SK-N-SH (cell line): ENCODE data around the gene KRT80. TPM values are rescaled to one million over a fixed set of nuclear protein-coding genes. Genes with fewer than 3 reads are reported as not detected.
"Not testable (repeated sequence)": the region's sequence is repeated elsewhere in the genome, so short reads cannot be mapped to it uniquely, and the experiment has no call there.

ENCODE experiments used
- CTCF ChIA-PET: fragments of 300-600, 350-600 bp; formaldehyde crosslinking; extraction: SDS; loops from one replicate; lab custom pipeline; 2021; lab: Yijun Ruan, JAX
- POLR2A ChIA-PET: fragments of 350-600 bp; sonication (Branson Sonifier 250); formaldehyde crosslinking; extraction: SDS; loops from one replicate; lab custom pipeline; 2020; ENCODE audit warnings: antibody characterized with exemption, inconsistent platforms; lab: Yijun Ruan, JAX
- DNase-seq: peaks from one replicate; pipeline ENCODE4 v3.0.0; 2012
- H2AFZ ChIP-seq: fragments of 200-600 bp; sonication (generic); 2 replicates; pipeline ENCODE4 v1.8.1; 2016; ENCODE audit warnings: antibody characterized with exemption, mild to moderate bottlenecking, low read depth
- H3F3A ChIP-seq: fragments of 200-600 bp; sonication (generic); replicated peaks from 2 replicates; pipeline ENCODE3; 2016; ENCODE audit warnings: antibody characterized with exemption, mild to moderate bottlenecking; ENCODE audit not compliant: insufficient read depth
- H3K27ac ChIP-seq, 2 experiments: fragments of 200-500 bp in 1 of 2; fragments of 200-600 bp in 1 of 2; sonication (Bioruptor generic) in 1 of 2; sonication (generic), shearing (Covaris generic) in 1 of 2; 2 replicates each; pipeline versions ENCODE4 v1.5.1 to v1.6.1; 2014 to 2016; ENCODE audit warnings: low read depth in 2 of 2, inconsistent platforms in 1 of 2, low read length in 1 of 2, mild to moderate bottlenecking in 1 of 2, mixed read lengths in 1 of 2
- H3K27me3 ChIP-seq: fragments of 200-600 bp; sonication (generic), shearing (Covaris generic); 2 replicates; pipeline ENCODE4 v1.6.1; 2016; ENCODE audit warnings: mixed run types; ENCODE audit not compliant: insufficient read depth
- H3K36me3 ChIP-seq, 2 experiments: fragments of 200-500 bp in 1 of 2; fragments of 200-600 bp in 1 of 2; sonication (Bioruptor generic) in 1 of 2; sonication (generic) in 1 of 2; replicated peaks in 1 of 2; 2 replicates each; pipeline versions ENCODE3 to v1.5.1; 2014 to 2016; ENCODE audit warnings: low read length in 1 of 2, mild to moderate bottlenecking in 1 of 2; ENCODE audit not compliant: insufficient read depth in 2 of 2, control insufficient read depth in 1 of 2
- H3K4me1 ChIP-seq, 2 experiments: fragments of 200-500 bp in 1 of 2; fragments of 200-600 bp in 1 of 2; sonication (Bioruptor generic) in 1 of 2; sonication (generic), shearing (Covaris generic) in 1 of 2; 2 replicates each; pipeline versions ENCODE4 v1.5.1 to v1.6.1; 2014 to 2016; ENCODE audit warnings: low read depth in 1 of 2, low read length in 1 of 2, mixed run types in 1 of 2; ENCODE audit not compliant: insufficient read depth in 2 of 2, control insufficient read depth in 1 of 2
- H3K4me2 ChIP-seq: fragments of 200-600 bp; sonication (generic), shearing (Covaris generic); 2 replicates; pipeline ENCODE4 v1.6.1; 2017; ENCODE audit warnings: mixed run types
- H3K4me3 ChIP-seq, 2 experiments: fragments of 200-500 bp in 1 of 2; fragments of 200-600 bp in 1 of 2; sonication (Bioruptor generic) in 1 of 2; sonication (generic), shearing (Covaris generic) in 1 of 2; 2 replicates each; pipeline versions ENCODE4 v1.5.1 to v1.8.1; 2014 to 2016; ENCODE audit warnings: low read depth in 2 of 2, inconsistent platforms in 1 of 2, low read length in 1 of 2, mild to moderate bottlenecking in 1 of 2, mixed read lengths in 1 of 2, moderate library complexity in 1 of 2
- H3K79me2 ChIP-seq: fragments of 200-600 bp; sonication (generic); 2 replicates; pipeline ENCODE4 v1.8.1; 2017; ENCODE audit warnings: mild to moderate bottlenecking; ENCODE audit not compliant: insufficient read depth
- H3K9ac ChIP-seq: fragments of 200-600 bp; sonication (generic); 2 replicates; pipeline ENCODE4 v1.6.1; 2017; ENCODE audit warnings: mixed run types
- H3K9me2 ChIP-seq: fragments of 200-600 bp; sonication (generic); 2 replicates; pipeline ENCODE4 v1.6.1; 2017; ENCODE audit warnings: mixed run types
- H3K9me3 ChIP-seq: fragments of 200-600 bp; sonication (generic); 2 replicates; pipeline ENCODE4 v1.6.1; 2017; ENCODE audit warnings: mixed run types, mild to moderate bottlenecking, moderate library complexity
- H4K20me1 ChIP-seq: fragments of 200-600 bp; sonication (generic); 2 replicates; pipeline ENCODE4 v1.6.1; 2017; ENCODE audit warnings: mild to moderate bottlenecking, mixed run types; ENCODE audit not compliant: insufficient read depth
- GATA2 ChIP-seq: sonication (generic); formaldehyde crosslinking; IDR thresholded peaks from 2 replicates; pipeline ENCODE4 v1.5.0; 2020; ENCODE audit warnings: mild to moderate bottlenecking, missing genetic modification reagents
- MEF2A ChIP-seq: IDR thresholded peaks from 2 replicates; pipeline ENCODE4 v1.4.0; 2012; ENCODE audit warnings: low read depth, borderline replicate concordance
- POLR2AphosphoS5 ChIP-seq: IDR thresholded peaks from 2 replicates; pipeline ENCODE4 v1.6.1; 2012; ENCODE audit warnings: low read depth, low read length
- RFX5 ChIP-seq: IDR thresholded peaks from 2 replicates; pipeline ENCODE4 v1.6.1; 2012; ENCODE audit warnings: mild to moderate bottlenecking, improper control_type of control experiment, low read length
- SIN3A ChIP-seq: IDR thresholded peaks from 2 replicates; pipeline ENCODE4 v1.6.1; 2012; ENCODE audit warnings: low read depth, mild to moderate bottlenecking, low read length, moderate library complexity, borderline replicate concordance
- YY1 ChIP-seq: IDR thresholded peaks from 2 replicates; pipeline ENCODE4 v1.4.0; 2012; ENCODE audit warnings: low read depth, mild to moderate bottlenecking
- WGBS: methylation state at CpG from one replicate; pipeline ENCODE4 v1.1.6; 2017; ENCODE audit warnings: low lambda C conversion rate; 5-methylcytosine and 5-hydroxymethylcytosine counted together
- polyA plus RNA-seq, 3 experiments: library from polyadenylated mRNA; depleted of rRNA; stranded (reverse); fragments of >200 nt; gene quantifications; 2 replicates each; pipeline ENCODE4 v1.2.3, GENCODE V29; 2012
- TF ChIP-seq, protein P1 (sequence below): IDR thresholded peaks from 2 replicates; pipeline ENCODE4 v1.6.1; 2012; ENCODE audit warnings: mild to moderate bottlenecking, low read depth, low read length, moderate library complexity

KRT80 gene
- polyA plus RNA-seq, 1 of the 3 experiments (the other 2 are of a cell fraction), result 14.9 TPM

DNA sequence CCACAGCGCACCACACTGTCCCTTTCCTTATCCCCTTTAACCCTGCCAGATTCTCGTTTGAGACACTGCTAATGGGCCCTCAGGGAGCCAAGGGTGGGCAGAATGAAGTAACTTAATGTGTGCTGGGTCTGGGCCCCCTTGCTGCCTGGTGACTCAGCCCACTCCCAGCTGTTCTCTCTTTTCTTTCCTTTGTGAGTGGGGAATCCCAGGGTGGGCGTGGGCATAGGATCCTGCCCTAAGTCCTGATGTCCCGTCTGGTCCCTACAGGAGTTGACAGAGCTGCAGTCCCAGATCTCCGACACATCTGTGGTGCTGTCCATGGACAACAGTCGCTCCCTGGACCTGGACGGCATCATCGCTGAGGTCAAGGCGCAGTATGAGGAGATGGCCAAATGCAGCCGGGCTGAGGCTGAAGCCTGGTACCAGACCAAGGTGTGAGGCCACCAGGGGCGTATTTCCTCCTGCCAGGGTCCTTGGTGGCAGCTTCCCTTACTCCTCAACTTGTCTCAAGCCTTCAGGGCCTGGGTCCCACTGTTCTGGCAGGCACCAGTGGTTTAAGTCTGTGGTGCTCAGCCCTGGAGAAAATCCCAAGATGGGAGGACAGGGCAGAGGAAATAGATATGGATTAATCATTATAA lies 49.5 kb upstream of the KRT80 start (continued):
- no peak for TF ChIP-seq SIN3A
- no peak for TF ChIP-seq YY1
- TF ChIP-seq POLR2AphosphoS5, result no peak
- no peak for TF ChIP-seq GATA2 (CRISPR knock-in tag)
- no peak for TF ChIP-seq RFX5
- TF ChIP-seq, all 33 proteins: peak for 0

DNA sequence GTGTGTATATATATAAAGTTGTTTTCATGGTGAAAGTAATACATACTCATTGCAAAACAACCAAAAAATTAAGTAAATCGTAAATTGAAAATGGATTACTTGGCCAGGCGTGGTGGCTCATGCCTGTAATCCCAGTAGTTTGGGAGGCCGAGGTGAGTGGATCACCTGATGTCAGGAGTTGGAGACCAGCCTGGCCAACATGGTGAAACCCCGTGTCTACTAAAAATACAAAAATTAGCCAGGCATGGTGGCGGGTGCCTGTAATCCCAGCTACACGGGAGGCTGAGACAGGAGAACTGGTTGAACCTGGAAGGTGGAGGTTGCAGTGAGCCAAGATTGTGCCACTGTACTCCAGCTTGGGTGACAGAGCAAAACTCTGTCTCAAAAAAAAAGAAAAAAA lies 48.4 kb upstream of the KRT80 start:
- H3K9me3 ChIP-seq, H3K4me3 ChIP-seq, H4K20me1 ChIP-seq, H3K9me2 ChIP-seq, H3K27ac ChIP-seq, H3K27me3 ChIP-seq, H3K4me2 ChIP-seq, H3K9ac ChIP-seq, H3K79me2 ChIP-seq, POLR2A ChIA-PET, H3F3A ChIP-seq, H2AFZ ChIP-seq, H3K36me3 ChIP-seq, DNase-seq: not testable (repeated sequence)
- WGBS, result 89% methylated on average over 6 of the region's 6 CpGs
- CTCF ChIA-PET, result interaction anchor here (0.7 to 2.9 kb wide), 3 partner anchors 18 to 741 kb away, joined by 3 to 18 read pairs (median 8); no protein-coding TSS in a partner anchor
- H3K4me1 ChIP-seq, result peaks cover 13 to 22% of the 10 kb centered on the region in 2 experiments; a peak in 3 of 4 replicates

DNA sequence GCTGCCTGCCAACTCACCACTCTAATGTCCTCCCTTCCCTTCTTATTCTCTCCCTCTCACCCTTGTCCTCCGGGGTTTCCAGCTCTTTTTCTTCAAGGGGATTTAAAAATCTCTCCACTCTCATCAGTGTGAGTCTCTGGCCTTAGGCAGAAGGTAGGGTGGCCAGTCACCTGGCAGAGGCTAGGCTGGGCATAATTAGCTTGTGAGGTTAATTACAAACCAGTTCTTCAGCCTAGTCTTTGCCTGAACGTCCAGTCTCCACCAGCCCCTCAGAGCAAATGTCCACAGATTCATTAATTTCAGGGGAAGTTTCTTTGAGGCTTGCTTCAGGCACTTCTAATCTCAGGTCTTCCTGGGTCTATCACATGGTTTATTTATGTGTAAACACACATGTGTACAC lies 48.0 kb upstream of the KRT80 start:
- H2AFZ ChIP-seq, result no peak overlapping the region
- no peaks in the 10 kb centered on the region for H3K36me3 ChIP-seq
- no peaks in the 10 kb centered on the region for H4K20me1 ChIP-seq
- H3K79me2 ChIP-seq, result no peaks in the 10 kb centered on the region
- TF ChIP-seq MEF2A (no peak), SIN3A (no peak)
- TF ChIP-seq, protein P1, sequence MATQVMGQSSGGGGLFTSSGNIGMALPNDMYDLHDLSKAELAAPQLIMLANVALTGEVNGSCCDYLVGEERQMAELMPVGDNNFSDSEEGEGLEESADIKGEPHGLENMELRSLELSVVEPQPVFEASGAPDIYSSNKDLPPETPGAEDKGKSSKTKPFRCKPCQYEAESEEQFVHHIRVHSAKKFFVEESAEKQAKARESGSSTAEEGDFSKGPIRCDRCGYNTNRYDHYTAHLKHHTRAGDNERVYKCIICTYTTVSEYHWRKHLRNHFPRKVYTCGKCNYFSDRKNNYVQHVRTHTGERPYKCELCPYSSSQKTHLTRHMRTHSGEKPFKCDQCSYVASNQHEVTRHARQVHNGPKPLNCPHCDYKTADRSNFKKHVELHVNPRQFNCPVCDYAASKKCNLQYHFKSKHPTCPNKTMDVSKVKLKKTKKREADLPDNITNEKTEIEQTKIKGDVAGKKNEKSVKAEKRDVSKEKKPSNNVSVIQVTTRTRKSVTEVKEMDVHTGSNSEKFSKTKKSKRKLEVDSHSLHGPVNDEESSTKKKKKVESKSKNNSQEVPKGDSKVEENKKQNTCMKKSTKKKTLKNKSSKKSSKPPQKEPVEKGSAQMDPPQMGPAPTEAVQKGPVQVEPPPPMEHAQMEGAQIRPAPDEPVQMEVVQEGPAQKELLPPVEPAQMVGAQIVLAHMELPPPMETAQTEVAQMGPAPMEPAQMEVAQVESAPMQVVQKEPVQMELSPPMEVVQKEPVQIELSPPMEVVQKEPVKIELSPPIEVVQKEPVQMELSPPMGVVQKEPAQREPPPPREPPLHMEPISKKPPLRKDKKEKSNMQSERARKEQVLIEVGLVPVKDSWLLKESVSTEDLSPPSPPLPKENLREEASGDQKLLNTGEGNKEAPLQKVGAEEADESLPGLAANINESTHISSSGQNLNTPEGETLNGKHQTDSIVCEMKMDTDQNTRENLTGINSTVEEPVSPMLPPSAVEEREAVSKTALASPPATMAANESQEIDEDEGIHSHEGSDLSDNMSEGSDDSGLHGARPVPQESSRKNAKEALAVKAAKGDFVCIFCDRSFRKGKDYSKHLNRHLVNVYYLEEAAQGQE, result no peak
- H3K4me1 ChIP-seq, result peaks cover 13 to 20% of the 10 kb centered on the region in 2 experiments; a peak in 3 of 4 replicates
- no peak for DNase-seq
- H3K4me3 ChIP-seq, result no peak overlapping the region
- H3K9ac ChIP-seq, result no peak overlapping the region
- H3K27me3 ChIP-seq, result no peaks in the 10 kb centered on the region
- H3K4me2 ChIP-seq, result no peak overlapping the region
- no peaks in the 10 kb centered on the region for H3K9me2 ChIP-seq
- POLR2A ChIA-PET, result no interaction called here
- CTCF ChIA-PET, result interaction anchor here (0.7 to 2.9 kb wide), 4 partner anchors 10 to 741 kb away, joined by 3 to 18 read pairs (median 6); no protein-coding TSS in a partner anchor
- WGBS, result 74% methylated on average over 2 of the region's 2 CpGs
- no peaks in the 10 kb centered on the region for H3F3A ChIP-seq
- no peaks in the 10 kb centered on the region for H3K9me3 ChIP-seq
- no peak overlapping the region for H3K27ac ChIP-seq
